GM10248 (cell line): Measurements from ENCODE around the gene SREBF2.

Experiments used
- CTCF ChIA-PET: fragments of 300-600 bp; sonication (Branson Sonifier 250); formaldehyde crosslinking; extraction: SDS; loops from one replicate; lab custom pipeline; 2021; ENCODE audit warnings: antibody characterized with exemption; lab: Yijun Ruan, JAX
- POLR2A ChIA-PET: fragments of 350-650 bp; sonication (Branson Sonifier 250); formaldehyde crosslinking; extraction: SDS; loops from one replicate; lab custom pipeline; 2020; ENCODE audit warnings: antibody characterized with exemption; lab: Yijun Ruan, JAX
- DNase-seq: peaks from one replicate; pipeline ENCODE4 v3.0.0; 2012; ENCODE audit errors: extremely low spot score
- CTCF ChIP-seq: IDR thresholded peaks from 2 replicates; pipeline ENCODE4 v1.5.1; 2012; ENCODE audit warnings: mild to moderate bottlenecking, low read depth; ENCODE audit errors: extremely low read depth, missing control alignments, control extremely low read depth

Gene SREBF2

GRCh38 chr22:41899992-41900651 lies 67.2 kb downstream of the SREBF2 start:
- TF ChIP-seq CTCF: no peak
- ChIA-PET POLR2A (no interaction called here), CTCF (interaction anchor here (1.2 kb wide), 1 partner anchor 233 kb away, joined by 3 read pairs; no protein-coding TSS in a partner anchor)
- no peak for DNase-seq

DNA sequence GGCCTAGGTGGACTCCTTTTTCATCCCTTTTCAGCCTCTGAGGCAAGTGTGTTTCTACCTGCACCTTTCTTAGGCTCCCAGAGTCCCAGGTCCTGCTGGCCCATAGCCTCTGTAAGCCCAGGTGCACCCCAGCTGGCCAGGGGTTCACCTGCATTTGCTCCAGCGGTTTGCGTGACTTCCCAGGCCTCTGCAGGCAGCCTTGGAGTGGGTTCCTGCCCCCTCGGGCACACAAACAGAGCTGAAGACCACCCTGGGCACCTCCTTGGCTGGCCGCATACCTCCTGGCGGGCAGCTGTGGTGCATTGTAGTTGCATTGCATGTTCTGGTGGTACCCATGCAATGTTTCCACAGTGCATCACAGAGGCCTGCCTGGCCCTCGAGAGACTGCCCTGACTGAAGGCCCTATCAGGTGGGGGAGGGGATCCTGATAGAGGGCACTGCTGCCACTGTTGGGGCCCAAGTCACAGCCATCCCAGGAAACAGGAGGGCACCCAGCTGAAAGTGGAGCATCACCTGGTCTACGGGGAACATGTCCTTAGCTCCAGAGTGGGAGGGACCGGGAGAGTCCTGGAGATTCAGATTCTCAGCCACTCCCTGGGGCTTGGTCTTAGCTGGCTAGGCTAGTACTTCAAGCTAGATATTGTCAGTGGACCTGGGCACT lies 67.9 kb downstream of the SREBF2 start:
- no peak for TF ChIP-seq CTCF
- POLR2A ChIA-PET: interaction anchor here (1.6 kb wide), 1 partner anchor 10 kb away, joined by 4 read pairs; no protein-coding TSS in a partner anchor
- CTCF ChIA-PET: interaction anchor here (1.1 kb wide), 1 partner anchor 204 kb away, joined by 5 read pairs; no protein-coding TSS in a partner anchor
- no peak for DNase-seq

GRCh38 chr22:41902016-41902415 lies 69.1 kb downstream of the SREBF2 start:
- CTCF ChIA-PET: interaction anchor here (1.1 kb wide), 1 partner anchor 205 kb away, joined by 5 read pairs; no protein-coding TSS in a partner anchor
- TF ChIP-seq CTCF: no peak
- DNase-seq: no peak
- POLR2A ChIA-PET: interaction anchor here (1.6 kb wide), 1 partner anchor 9 kb away, joined by 4 read pairs; no protein-coding TSS in a partner anchor

GRCh38 chr22:41902932-41903421 lies 70.1 kb downstream of the SREBF2 start:
- CTCF ChIA-PET: interaction anchor here (1.0 to 2.1 kb wide), 6 partner anchors 9 to 206 kb away, joined by 3 to 7 read pairs (median 6); no protein-coding TSS in a partner anchor
- POLR2A ChIA-PET: interaction anchor here (0.5 to 1.2 kb wide), 3 partner anchors 37 to 181 kb away, joined by 3 to 5 read pairs (median 4); no protein-coding TSS in a partner anchor
- no peak for DNase-seq
- no peak for TF ChIP-seq CTCF

GRCh38 chr22:41904450-41905410 lies 71.8 kb downstream of the SREBF2 start:
- TF ChIP-seq CTCF: no peak
- ChIA-PET POLR2A (interaction anchor here (1.0 kb wide), 1 partner anchor 42 kb away, joined by 3 read pairs; no protein-coding TSS in a partner anchor), CTCF (interaction anchor here (1.0 to 2.1 kb wide), 2 partner anchors 12 to 21 kb away, joined by 4 to 7 read pairs; no protein-coding TSS in a partner anchor)
- DNase-seq: no peak
